Endothelial cell (in vitro differentiated cells): ENCODE data around the gene ADARB2. TPM values are rescaled to one million over a fixed set of nuclear protein-coding genes. Genes with fewer than 3 reads are reported as not detected.

Source experiments
- DNase-seq: peaks from one replicate; pipeline ENCODE4 v3.0.0; 2021; ENCODE audit warnings: low spot score
- H3K27ac Mint-ChIP-seq: one replicate; pipeline ENCODE4 v1.8.0; 2021; ENCODE audit warnings: mixed read lengths, inconsistent platforms; ENCODE audit not compliant: unreplicated experiment
- H3K27me3 Mint-ChIP-seq: one replicate; pipeline ENCODE4 v1.8.0; 2021; ENCODE audit warnings: mild to moderate bottlenecking, moderate library complexity, mixed read lengths, inconsistent platforms; ENCODE audit not compliant: unreplicated experiment
- H3K36me3 Mint-ChIP-seq: one replicate; pipeline ENCODE4 v1.8.0; 2021; ENCODE audit warnings: mild to moderate bottlenecking, low read depth, mixed read lengths, inconsistent platforms; ENCODE audit not compliant: unreplicated experiment
- H3K4me1 Mint-ChIP-seq: one replicate; pipeline ENCODE4 v1.8.0; 2021; ENCODE audit warnings: mild to moderate bottlenecking, mixed read lengths, inconsistent platforms; ENCODE audit not compliant: unreplicated experiment
- H3K4me3 Mint-ChIP-seq: one replicate; pipeline ENCODE4 v1.8.0; 2021; ENCODE audit warnings: mild to moderate bottlenecking, mixed read lengths, inconsistent platforms; ENCODE audit not compliant: unreplicated experiment
- H3K9me3 Mint-ChIP-seq: one replicate; pipeline ENCODE4 v1.8.0; 2021; ENCODE audit warnings: mixed read lengths, inconsistent platforms; ENCODE audit not compliant: unreplicated experiment
- total RNA-seq: library from RNA; stranded (reverse); fragmentation: NEBNext Ultra II Directional; extraction: Animal tissue kit (Norgen Biotek cat#: 25700); gene quantifications from one replicate; pipeline ENCODE4 v1.2.1, GENCODE V29; 2021; ENCODE audit not compliant: unreplicated experiment
- TF ChIP-seq, protein P1 (sequence below): fragments of 200-600 bp; sonication (generic); IDR thresholded peaks from one replicate; pipeline ENCODE4 v1.5.0; 2021; ENCODE audit warnings: antibody characterized with exemption; ENCODE audit not compliant: unreplicated experiment

Gene ADARB2
- total RNA-seq, 1 donor from 2014 or later, result 54.9 TPM

DNA sequence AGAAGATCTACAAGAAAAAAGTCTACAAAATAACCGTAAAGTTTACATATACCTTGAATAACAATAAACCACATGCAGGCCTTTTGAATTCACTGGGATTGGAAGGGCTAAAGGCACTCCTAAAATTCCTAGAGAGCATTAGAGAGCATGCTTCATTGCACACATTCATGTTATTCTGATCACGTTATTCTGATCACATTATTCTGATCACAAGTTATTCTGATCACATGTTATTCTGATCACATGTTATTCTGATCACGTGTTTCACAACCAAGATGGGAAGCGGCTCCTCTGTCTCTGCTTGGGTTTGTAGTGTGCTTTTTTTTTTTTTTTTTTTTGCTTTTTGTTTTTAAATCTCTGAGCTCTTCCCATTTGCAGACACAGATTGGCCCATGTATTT, 20.5 kb downstream of the ADARB2 start:
- Mint-ChIP-seq H3K27ac (no peak overlapping the region), H3K36me3 (no peaks in the 10 kb centered on the region), H3K27me3 (no peaks in the 10 kb centered on the region), H3K4me3 (no peak overlapping the region), H3K9me3 (no peaks in the 10 kb centered on the region), H3K4me1 (no peaks in the 10 kb centered on the region)
- DNase-seq, result no peak
- TF ChIP-seq, protein P1, sequence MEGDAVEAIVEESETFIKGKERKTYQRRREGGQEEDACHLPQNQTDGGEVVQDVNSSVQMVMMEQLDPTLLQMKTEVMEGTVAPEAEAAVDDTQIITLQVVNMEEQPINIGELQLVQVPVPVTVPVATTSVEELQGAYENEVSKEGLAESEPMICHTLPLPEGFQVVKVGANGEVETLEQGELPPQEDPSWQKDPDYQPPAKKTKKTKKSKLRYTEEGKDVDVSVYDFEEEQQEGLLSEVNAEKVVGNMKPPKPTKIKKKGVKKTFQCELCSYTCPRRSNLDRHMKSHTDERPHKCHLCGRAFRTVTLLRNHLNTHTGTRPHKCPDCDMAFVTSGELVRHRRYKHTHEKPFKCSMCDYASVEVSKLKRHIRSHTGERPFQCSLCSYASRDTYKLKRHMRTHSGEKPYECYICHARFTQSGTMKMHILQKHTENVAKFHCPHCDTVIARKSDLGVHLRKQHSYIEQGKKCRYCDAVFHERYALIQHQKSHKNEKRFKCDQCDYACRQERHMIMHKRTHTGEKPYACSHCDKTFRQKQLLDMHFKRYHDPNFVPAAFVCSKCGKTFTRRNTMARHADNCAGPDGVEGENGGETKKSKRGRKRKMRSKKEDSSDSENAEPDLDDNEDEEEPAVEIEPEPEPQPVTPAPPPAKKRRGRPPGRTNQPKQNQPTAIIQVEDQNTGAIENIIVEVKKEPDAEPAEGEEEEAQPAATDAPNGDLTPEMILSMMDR, result no peak

- Mint-ChIP-seq H3K9me3 (no peaks in the 10 kb centered on the region), H3K27me3 (no peaks in the 10 kb centered on the region), H3K4me3 (no peak overlapping the region), H3K27ac (no peak overlapping the region), H3K36me3 (no peaks in the 10 kb centered on the region), H3K4me1 (no peaks in the 10 kb centered on the region)
- TF ChIP-seq, protein P1, result peak; percentile 49
- DNase-seq, result peak; percentile 39
These were observed 21.5 kb downstream of the ADARB2 start for GRCh38 chr10:1715821-1716220.

GRCh38 chr10:1712944-1713671, 24.2 kb downstream of the ADARB2 start:
- H3K36me3 Mint-ChIP-seq, result peaks cover 7% of the 10 kb centered on the region
- H3K4me3 Mint-ChIP-seq, result no peak overlapping the region
- peaks cover 2% of the 10 kb centered on the region for H3K27me3 Mint-ChIP-seq
- H3K27ac Mint-ChIP-seq, result no peak overlapping the region
- DNase-seq, result no peak
- H3K9me3 Mint-ChIP-seq, result no peaks in the 10 kb centered on the region
- H3K4me1 Mint-ChIP-seq, result no peaks in the 10 kb centered on the region
- TF ChIP-seq, protein P1, result no peak

DNA sequence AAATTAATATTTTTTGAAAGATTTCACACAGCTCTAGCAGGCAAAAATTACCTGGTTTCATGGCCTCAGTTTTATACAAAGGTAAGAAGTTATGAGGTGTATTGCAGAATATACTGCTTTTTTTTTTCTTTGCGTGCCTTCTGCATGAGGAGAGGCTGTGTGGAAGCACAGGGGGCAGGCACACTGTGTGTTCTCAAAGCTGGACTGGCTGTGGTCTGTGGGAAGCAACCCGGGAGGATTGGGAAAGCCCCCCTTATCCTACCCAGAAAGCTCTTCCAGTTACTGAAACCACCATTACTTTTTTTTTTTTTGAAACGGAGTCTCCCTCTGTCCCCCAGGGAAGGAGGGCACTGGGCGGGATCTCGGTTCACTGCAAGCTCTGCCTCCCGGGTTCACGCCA, 25.0 kb downstream of the ADARB2 start:
- no peak overlapping the region for H3K4me3 Mint-ChIP-seq
- peaks cover 4% of the 10 kb centered on the region for H3K27me3 Mint-ChIP-seq
- TF ChIP-seq, protein P1, result no peak
- H3K9me3 Mint-ChIP-seq, result peaks cover 2% of the 10 kb centered on the region
- no peak for DNase-seq
- H3K36me3 Mint-ChIP-seq, result peaks cover 15% of the 10 kb centered on the region
- H3K4me1 Mint-ChIP-seq, result peaks cover 2% of the 10 kb centered on the region
- H3K27ac Mint-ChIP-seq, result no peak overlapping the region

- no peak for DNase-seq
- Mint-ChIP-seq H3K4me3 (no peak overlapping the region), H3K4me1 (peaks cover 10% of the 10 kb centered on the region), H3K27ac (no peak overlapping the region), H3K9me3 (peaks cover 5% of the 10 kb centered on the region), H3K27me3 (peaks cover 9% of the 10 kb centered on the region), H3K36me3 (peaks cover 30% of the 10 kb centered on the region)
- TF ChIP-seq, protein P1, result no peak
These were observed 28.2 kb downstream of the ADARB2 start for GRCh38 chr10:1709161-1709560.
